GM12892 (cell line): ENCODE data around the gene STOM.

Experiments used
- POLR2A ChIP-seq: IDR thresholded peaks from 2 replicates; pipeline ENCODE4 v1.6.1; 2011; ENCODE audit warnings: low read depth, low read length, control low read depth
- TAF1 ChIP-seq: IDR thresholded peaks from 2 replicates; pipeline ENCODE4 v1.6.1; 2011; ENCODE audit warnings: low read depth, mild to moderate bottlenecking, control low read depth, low read length, borderline replicate concordance

DNA sequence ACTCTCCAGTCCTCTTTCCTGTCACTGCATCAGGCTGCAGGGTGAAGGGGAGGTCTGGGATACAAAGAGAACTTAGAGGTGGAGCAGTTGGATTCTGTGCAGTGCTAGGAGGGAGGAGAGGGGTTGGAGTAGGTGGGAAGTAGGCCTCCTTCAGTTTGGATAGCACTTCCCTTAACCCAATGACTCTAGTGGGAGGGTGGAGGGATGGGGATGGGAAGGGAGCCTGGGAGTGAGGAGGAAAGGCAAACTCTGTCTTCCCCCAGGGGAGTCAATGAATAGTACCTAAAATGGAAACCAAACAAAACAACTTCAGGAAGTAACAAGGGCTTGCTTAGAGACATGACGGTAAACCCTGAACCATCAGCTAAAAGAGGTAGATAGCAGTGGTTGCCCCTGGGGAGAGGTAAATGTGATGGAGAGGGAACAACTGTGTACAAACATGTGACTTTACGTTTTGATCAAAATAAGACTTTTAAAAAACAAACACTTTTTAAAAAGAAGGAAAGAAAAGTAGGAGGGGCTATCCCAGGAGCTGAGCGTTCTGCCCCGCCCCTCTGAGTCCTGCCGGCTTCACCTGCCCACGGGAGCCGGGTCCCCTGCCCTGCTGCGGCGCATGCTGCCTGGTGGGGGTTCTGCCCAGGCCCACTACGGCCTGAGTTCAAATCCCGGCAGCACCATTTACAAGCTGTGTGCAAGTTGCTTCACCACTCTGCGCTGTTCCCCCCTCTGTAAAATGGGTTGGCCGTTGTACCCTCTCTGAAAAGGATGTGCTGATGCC is 71.2 kb downstream of the STOM start:
- no peak for TF ChIP-seq POLR2A
- no peak for TF ChIP-seq TAF1
